Endodermal cell (in vitro differentiated cells): ENCODE results near the gene RSF1. TPM values are rescaled to one million over a fixed set of nuclear protein-coding genes. Genes with fewer than 3 reads are reported as not detected.

Experiments used
- DNase-seq: peaks from one replicate; pipeline ENCODE4 v3.0.0-alpha.2; 2017
- H3K27ac ChIP-seq: 2 replicates; pipeline ENCODE4 v1.5.1; 2013; ENCODE audit warnings: mild to moderate bottlenecking, low read depth, low read length, moderate library complexity
- H3K27me3 ChIP-seq: 2 replicates; pipeline ENCODE4 v1.6.1; 2013; ENCODE audit warnings: mild to moderate bottlenecking, low read length, moderate library complexity; ENCODE audit not compliant: insufficient read depth, control insufficient read depth, poor library complexity, severe bottlenecking
- H3K36me3 ChIP-seq: 2 replicates; pipeline ENCODE4 v1.7.0; 2013; ENCODE audit warnings: mild to moderate bottlenecking, low read length, moderate library complexity; ENCODE audit not compliant: control insufficient read depth, insufficient read depth
- H3K4me1 ChIP-seq: one replicate; pipeline ENCODE4 v1.7.0; 2013; ENCODE audit warnings: low read length; ENCODE audit not compliant: control insufficient read depth, insufficient read depth
- H3K4me3 ChIP-seq: 2 replicates; pipeline ENCODE4 v1.5.1; 2013; ENCODE audit warnings: mild to moderate bottlenecking, low read length, moderate library complexity
- H3K9ac ChIP-seq: 2 replicates; pipeline ENCODE4 v1.6.1; 2013; ENCODE audit warnings: mild to moderate bottlenecking, low read length, moderate library complexity; ENCODE audit not compliant: poor library complexity, severe bottlenecking; ENCODE audit errors: extremely low read depth
- H3K9me3 ChIP-seq: 2 replicates; pipeline ENCODE4 v1.6.1; 2013; ENCODE audit warnings: mild to moderate bottlenecking, low read length, moderate library complexity; ENCODE audit not compliant: control insufficient read depth
- H3K27ac Mint-ChIP-seq: 2 replicates; pipeline ENCODE4 v1.8.0; 2020; ENCODE audit warnings: mixed read lengths
- H3K27me3 Mint-ChIP-seq: 2 replicates; pipeline ENCODE4 v1.8.0; 2021; ENCODE audit warnings: mild to moderate bottlenecking, mixed read lengths; ENCODE audit not compliant: insufficient read depth
- H3K36me3 Mint-ChIP-seq: 2 replicates; pipeline ENCODE4 v1.8.0; 2020; ENCODE audit warnings: low read depth, mixed read lengths
- H3K4me1 Mint-ChIP-seq: 2 replicates; pipeline ENCODE4 v1.8.0; 2020; ENCODE audit warnings: mixed read lengths
- H3K4me3 Mint-ChIP-seq: 2 replicates; pipeline ENCODE4 v1.8.0; 2020; ENCODE audit warnings: mild to moderate bottlenecking, moderate library complexity, mixed read lengths
- H3K9me3 Mint-ChIP-seq: 2 replicates; pipeline ENCODE4 v1.8.0; 2020; ENCODE audit warnings: mild to moderate bottlenecking, mixed read lengths
- CTCF ChIP-seq: fragments of 200-600 bp; sonication (generic); conservative IDR thresholded peaks from 2 replicates; pipeline ENCODE4 v1.5.0; 2021; ENCODE audit warnings: antibody characterized with exemption, mild to moderate bottlenecking
- WGBS, 2 experiments: methylation state at CpG; one replicate each; pipeline versions ENCODE4 v1.1.5 to v1.1.7; 2013; ENCODE audit warnings: missing lambda C conversion rate in 2 of 2, mixed read lengths in 1 of 2; ENCODE audit not compliant: insufficient coverage in 1 of 2, insufficient read length in 1 of 2; 5-methylcytosine and 5-hydroxymethylcytosine counted together
- total RNA-seq, 2 donors: library from RNA; stranded (reverse); fragmentation: NEBNext Ultra II Directional in 1 of 2; extraction: Animal tissue kit (Norgen Biotek cat#: 25700) in 1 of 2; gene quantifications; 2 replicates in 1 of 2; 3 replicates in 1 of 2; pipeline ENCODE4 v1.2.1, GENCODE V29; 2021

RSF1 gene
- total RNA-seq, 2 donors from 2014 or later, result 69.3 to 71.0 TPM

- Histone ChIP-seq H3K9ac (no peak overlapping the region), H3K36me3 (peaks cover 13% of the 10 kb centered on the region), H3K4me3 (no peak overlapping the region), H3K27me3 (no peaks in the 10 kb centered on the region), H3K27ac (no peak overlapping the region), H3K9me3 (no peaks in the 10 kb centered on the region), H3K4me1 (no peaks in the 10 kb centered on the region)
- H3K9me3 Mint-ChIP-seq, result peaks cover 1% of the 10 kb centered on the region
- no peak for TF ChIP-seq CTCF
- no peak overlapping the region for H3K27ac Mint-ChIP-seq
- no peaks in the 10 kb centered on the region for H3K27me3 Mint-ChIP-seq
- peaks cover 4% of the 10 kb centered on the region for H3K4me1 Mint-ChIP-seq
- DNase-seq, result no peak
- H3K4me3 Mint-ChIP-seq, result no peak overlapping the region
- peaks cover 19% of the 10 kb centered on the region for H3K36me3 Mint-ChIP-seq
Measured at GRCh38 chr11:77800449-77800848, 20.1 kb downstream of the RSF1 start.

DNA sequence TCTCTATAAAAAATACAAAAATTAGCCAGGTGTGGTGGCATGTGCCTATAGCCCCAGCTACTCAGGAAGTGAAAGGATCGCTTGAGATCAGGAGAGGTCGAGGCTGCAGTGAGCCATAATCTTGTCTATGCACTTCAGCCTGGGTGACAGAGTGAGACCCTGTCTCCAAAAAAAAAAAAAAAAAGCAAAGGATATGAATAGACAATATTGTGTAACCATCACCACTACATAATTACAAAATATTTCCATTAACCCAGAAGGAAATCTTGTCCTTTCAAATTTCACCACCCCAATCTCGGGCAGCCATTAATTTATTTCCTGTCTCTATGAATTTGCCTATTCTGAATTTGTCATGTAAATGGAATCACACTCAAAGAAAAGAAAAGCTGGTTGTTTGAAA lies 21.2 kb downstream of the RSF1 start:
- peaks cover 13% of the 10 kb centered on the region for H3K36me3 ChIP-seq
- no peak for TF ChIP-seq CTCF
- H3K9me3 Mint-ChIP-seq, result peaks cover 5% of the 10 kb centered on the region
- H3K4me1 Mint-ChIP-seq, result peaks cover 4% of the 10 kb centered on the region
- H3K27me3 Mint-ChIP-seq, result no peaks in the 10 kb centered on the region
- no peaks in the 10 kb centered on the region for H3K4me1 ChIP-seq
- no peak overlapping the region for H3K4me3 ChIP-seq
- H3K4me3 Mint-ChIP-seq, result no peak overlapping the region
- no peak overlapping the region for H3K27ac Mint-ChIP-seq
- no peak overlapping the region for H3K9ac ChIP-seq
- H3K9me3 ChIP-seq, result no peaks in the 10 kb centered on the region
- H3K36me3 Mint-ChIP-seq, result peaks cover 22% of the 10 kb centered on the region
- no peaks in the 10 kb centered on the region for H3K27me3 ChIP-seq
- WGBS, 2 experiments, result 80 to 96% methylated on average over 1 to 2 of the region's 3 CpGs
- DNase-seq, result no peak
- no peak overlapping the region for H3K27ac ChIP-seq

- H3K27me3 Mint-ChIP-seq, result no peaks in the 10 kb centered on the region
- 83 to 89% methylated on average over 1 to 2 of the region's 2 CpGs for WGBS, 2 experiments
- no peak overlapping the region for H3K27ac Mint-ChIP-seq
Measured at GRCh38 chr11:77793972-77794371, 26.6 kb downstream of the RSF1 start.

More at GRCh38 chr11:77793972-77794371, 26.6 kb downstream of the RSF1 start:
- Mint-ChIP-seq H3K36me3 (peaks cover 58% of the 10 kb centered on the region), H3K9me3 (peaks cover 40% of the 10 kb centered on the region), H3K4me1 (peaks cover under 1% of the 10 kb centered on the region), H3K4me3 (no peak overlapping the region)
- Histone ChIP-seq H3K4me1 (peaks cover 3% of the 10 kb centered on the region), H3K27me3 (no peaks in the 10 kb centered on the region), H3K9me3 (peaks cover 28% of the 10 kb centered on the region), H3K36me3 (peaks cover 25% of the 10 kb centered on the region), H3K9ac (no peak overlapping the region), H3K4me3 (no peak overlapping the region), H3K27ac (no peak overlapping the region)
- DNase-seq, result no peak
- TF ChIP-seq CTCF, result no peak
